GM21367 (cell line): Measurements from ENCODE around the gene RAB31.

ENCODE experiments used
- ATAC-seq: cut with Tn5 transposase; IDR thresholded peaks from one replicate; pipeline ENCODE4 v1.9.1; 2021; ENCODE audit not compliant: unreplicated experiment

Gene RAB31

DNA sequence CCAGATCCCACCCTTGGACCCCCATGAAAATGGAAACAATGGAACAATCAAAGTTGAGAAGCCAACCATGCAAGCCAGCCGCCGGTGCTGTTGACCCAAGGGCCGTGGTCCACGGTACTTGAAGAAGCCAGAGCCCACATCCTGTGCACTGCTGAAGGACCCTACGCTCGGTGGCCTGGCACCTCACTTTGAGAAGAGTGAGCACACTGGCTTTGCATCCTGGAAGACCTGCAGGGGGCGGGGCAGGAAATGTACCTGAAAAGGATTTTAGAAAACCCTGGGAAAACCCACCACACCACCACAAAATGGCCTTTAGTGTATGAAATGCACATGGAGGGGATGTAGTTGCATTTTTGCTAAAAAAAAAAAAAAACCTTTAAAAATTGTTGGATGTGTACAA is 151.1 kb downstream of the RAB31 start:
- ATAC-seq = no peak

DNA sequence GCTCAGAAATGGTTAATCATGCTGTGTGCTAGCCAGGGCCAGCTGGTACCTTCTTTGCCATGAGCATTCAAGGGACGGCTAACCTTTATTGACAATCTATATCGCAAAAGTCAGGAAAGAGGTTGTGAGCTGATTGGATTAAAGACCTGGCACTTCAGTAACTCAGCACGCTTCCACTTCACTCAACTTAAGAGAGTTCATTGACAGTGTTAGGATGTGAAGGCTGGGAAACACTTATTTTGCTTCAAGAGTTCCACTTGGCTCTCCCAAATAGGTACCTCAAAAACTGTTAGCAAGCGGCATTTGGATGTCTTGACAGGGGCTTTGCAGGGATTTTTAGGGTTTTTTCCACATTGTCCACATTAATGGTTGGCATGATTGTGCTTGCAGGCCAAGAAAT is 152.6 kb downstream of the RAB31 start:
- ATAC-seq = no peak

DNA sequence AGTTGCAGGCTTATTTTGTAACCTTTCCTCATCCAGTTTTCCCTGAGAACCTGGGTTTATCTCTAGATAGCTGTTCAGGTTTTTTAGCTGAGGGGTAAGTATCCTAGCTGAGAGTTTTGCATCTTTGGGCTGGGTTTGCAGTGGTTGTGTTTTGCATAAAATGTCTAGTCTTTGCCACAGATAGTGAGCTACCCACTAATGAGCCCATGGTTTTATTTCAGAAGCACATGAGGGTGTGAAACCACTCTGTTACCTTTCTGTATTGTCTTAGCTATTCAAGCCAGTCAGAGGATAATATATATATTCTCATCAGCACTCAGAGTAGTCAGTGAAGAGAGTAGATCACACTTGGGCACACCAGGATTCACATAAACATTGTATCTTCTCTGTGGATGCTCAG is 153.1 kb downstream of the RAB31 start:
- ATAC-seq = peak; percentile 80

DNA sequence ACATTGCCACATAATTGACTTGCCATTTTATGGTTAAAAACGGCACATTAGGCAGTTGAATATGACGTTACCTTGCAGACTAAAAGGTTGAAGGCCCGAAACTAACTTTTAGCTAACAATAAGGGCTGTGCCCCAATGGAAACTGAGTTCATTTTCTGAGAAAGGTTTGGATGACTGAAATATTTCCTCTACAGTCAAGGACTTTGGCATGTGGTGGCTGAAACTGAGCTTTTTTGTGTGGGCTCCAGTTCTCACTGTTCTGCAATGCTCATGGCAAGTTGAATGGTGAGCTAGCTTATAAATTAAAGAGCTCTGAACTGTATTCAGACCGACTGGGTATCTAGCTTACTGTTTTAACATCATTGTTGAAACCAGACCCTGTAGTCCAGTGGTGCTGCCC is 153.8 kb downstream of the RAB31 start:
- no peak for ATAC-seq

DNA sequence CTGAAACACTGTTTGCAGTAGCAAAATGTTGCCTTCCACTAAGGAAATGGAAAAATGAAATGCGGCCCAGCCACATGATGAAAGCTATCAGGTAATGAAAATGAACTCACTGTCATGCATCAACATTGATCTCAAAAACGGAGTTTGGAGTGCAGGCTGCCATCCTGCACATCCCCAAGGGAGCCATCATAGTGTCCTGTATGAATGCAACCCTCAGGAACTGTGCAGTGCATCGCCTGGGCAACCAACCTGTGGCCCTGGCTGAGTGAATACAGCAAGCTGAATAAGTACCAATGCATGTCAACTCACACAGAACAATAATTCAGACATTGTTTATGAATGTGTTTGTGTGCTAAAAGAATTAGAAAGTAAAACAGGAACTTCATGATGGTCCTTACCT is 154.6 kb downstream of the RAB31 start:
- no peak for ATAC-seq

DNA sequence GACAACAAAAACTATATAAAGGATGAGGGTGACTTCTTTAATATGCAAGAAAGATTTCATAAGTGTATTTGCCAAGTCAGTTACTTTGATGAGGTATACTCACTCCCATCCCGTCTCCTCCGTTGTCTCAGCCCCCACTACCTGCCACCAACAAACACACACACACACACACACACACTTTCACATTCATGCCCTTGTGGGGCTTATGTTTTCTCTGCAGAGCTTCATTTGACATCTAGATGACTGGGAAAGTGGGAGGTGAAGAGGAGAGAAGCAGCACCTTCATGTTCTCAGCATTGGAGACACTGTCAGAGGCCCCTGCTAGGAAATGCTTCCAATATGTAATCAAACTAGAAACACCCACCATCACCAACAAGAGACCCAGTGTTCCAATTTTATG is 155.2 kb downstream of the RAB31 start:
- no peak for ATAC-seq

DNA sequence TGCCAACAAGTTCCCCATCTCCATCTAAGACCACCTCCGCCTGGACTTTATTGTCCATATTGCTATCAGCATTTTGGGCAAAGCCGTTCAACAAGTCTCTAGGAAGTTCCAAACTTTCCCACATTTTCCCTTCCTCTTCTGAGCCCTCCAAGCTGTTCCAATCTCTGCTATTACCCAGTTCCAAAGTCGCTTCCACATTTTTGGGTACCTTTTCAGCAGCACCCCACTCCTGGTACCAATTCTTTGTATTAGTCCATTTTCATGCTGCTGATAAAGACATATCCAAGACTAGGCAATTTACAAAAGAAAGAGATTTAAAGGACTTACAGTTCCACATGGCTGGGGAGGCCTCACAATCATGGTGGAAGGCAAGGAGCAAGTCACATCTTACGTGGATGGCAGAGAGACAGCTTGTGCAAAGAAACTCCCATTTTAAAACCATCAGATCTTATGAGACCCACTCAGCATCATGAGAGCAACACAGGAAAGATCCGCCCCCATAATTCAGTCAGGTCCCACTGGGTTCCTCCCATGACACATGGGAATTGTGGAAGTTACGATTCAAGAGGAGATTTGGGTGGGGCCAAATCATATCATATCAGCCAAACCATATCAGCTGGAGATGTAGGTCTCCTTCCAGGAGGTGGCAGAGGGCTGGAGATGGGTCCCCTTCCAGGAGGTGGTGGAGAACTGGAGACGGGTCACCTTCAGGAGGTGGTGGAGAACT is 157.8 kb downstream of the RAB31 start:
- ATAC-seq = no peak

DNA sequence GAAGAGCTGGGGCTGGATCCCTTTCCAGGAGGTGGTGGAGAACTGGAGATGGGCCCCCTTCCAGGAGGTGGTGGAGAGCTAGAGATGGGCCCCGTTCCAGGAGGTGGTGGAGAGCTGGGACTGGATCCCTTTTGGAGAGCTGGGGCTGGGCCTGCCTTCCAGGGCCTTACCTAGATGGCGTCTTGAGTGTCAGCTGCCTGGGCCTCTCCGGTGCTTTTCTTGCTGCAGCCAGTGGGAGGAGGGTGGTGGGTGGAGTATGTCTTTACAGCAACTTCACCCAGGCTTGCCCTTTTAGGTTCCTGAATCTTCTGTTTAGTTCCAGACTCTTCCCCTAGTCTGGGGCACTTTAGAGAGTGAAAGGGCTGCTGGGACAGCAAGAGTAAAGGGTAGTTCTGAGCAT is 158.5 kb downstream of the RAB31 start:
- no peak for ATAC-seq

DNA sequence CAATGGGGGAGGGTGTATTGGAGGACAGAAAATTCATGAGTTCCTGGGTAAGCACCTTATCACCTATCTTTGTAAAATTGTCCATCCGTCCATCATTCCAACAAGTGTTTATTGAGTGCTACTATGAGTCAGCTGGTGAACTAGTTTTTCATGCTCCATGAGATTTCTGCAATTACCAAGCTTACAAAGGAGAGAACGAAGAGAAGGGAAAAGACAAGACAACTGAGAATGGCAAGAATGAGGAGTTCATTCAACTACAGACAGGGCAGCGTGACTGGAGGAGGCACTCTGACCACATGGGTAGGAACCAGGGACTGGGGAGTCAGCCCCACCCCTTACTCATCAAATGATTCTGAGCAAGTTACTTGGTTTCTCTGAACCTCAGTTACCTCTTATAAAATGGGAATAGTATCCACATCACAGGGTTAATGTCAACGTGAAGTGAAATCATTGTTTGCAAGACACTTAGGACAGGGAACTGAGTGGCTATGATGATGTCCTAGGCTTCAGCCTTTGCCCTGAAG is 159.0 kb downstream of the RAB31 start:
- ATAC-seq = no peak

DNA sequence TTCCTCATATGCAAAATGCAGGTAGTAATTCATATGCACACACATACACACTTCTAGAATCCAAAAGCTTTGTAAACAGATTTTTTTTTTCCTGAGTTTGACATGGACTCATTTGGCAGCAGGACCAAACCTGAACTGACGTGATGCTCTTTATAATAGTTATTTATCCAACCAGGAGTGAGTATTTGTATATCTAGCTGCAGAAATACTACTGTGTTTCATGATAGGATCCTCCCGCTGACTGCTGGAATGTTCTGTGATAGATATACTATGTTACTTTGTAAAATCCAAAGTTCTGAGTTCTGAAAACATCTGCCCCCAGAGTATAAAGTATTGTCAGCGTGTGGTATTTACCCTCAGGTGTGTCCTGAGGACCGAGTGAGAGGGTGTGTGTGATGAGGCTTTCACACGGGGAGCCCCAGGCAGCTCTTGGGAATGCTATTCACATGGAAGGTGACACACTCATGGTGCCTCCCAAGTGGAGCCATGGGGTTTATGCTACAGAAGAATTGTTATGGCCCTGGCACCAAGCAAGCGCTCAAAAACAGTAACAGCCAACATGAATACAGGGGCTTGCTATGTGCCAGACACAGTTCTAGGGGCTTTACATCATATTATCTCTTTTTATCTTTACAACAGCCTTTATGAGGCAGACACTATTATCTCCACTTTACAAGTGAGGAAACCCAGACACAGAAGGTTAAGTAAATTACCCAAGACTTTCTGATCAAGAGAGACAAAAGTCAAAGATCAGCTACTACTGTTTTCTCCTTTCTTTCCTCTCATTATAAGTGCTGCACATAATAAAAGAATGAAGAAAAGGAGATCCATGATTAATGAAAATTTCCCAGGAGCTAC is 161.0 kb downstream of the RAB31 start:
- no peak for ATAC-seq

DNA sequence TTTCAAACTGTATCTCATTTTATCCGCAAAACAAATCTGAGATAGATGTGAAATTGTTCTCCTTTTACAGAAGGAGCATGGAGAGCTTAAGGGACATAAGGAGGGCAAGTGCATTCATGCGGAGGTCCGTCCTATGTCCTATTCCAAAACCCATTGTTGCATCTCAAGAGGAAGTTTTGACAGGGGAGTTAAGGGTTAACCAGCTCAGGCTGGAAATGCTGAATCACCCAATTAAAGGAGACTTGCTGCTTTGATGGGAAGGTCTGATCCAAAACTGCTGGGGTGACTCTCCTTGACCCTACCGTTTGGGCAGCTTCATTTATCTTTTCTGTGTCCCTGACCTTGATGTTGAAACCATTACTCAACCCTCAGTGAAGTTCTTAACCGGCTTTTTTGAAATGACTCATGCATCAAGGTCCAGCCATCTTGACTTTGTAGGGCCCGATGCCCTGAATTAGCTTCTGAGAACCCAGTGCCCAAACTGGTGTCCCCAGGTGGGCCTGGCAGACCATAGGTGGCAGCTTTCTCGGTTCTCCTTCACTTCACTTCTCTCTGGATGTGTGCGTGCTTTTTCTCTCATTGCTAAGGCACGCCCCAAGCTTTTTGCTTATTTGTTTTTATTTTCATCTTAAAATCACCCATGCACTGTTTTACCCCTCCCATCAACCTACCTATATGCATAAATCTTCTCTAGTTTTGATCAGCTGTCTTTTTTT is 161.8 kb downstream of the RAB31 start:
- ATAC-seq = no peak

DNA sequence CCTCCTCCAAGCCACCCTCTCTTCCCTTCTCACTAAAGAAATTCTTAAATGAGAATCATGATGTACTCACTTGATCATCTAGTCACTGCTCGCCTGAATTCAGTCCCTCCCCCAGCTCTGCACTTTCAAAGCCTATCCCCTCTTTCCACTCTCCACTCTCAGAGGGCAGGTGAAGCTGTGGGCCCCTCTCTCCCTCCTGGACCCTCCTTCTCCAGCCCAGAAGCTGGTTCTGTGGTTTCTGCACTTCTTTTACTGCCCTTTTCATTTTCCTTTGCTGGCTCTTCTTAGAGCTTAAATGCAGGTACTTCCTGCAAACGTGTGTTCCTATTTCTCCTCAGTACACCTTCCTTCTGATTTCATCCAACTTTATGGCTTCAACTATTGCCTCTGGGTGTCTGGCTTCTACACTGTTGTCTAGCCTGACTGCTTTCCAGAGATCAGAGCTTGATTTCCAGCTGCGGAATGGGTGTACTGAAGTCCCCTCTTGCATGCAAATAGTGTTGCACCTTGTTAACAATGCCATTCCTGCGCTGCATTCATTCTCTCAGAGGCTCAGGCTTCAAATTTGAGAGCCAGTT is 162.4 kb downstream of the RAB31 start:
- ATAC-seq = no peak

DNA sequence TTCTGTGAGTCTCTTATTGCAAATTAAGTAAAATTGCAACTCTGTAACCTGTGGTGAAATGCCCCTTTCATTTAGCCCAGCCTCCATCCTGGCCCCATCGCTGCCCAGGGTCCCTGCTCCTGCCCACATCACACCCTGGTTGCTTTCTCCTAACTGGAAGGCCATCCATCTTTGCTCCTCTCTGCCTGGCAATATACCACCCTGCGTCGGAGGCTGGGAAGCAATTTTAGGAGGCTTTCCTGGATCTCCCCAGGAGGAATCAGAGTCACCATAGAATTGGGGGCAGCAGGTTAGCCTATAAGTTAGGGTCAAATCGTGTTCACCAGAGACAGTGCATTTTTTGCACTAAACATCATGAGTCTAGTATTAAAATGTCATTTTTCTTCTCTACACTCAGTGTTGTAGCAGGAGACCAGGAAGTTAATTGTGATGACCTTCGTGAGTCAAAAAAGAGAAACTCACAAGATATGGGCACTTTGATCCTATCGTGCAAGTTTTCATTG is 163.2 kb downstream of the RAB31 start:
- ATAC-seq = no peak

DNA sequence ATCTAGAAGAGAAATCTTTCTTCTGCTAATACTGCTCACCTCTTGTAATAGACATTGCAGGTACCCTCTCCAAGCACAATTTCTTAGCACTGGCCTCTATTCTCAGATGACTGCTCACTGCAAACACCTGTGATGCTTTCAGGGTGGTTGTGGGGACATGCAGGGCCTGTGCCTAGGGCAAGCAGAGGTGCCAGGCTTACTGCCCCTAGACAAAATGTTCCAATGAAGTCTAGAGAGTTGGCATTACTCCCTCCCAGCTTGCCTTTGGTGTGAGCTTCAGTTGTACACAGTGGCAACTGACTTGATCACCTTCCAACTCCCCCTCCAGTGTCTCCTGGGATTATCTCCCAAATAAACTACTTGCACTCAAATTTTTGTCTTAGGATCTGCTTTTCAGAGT is 164.7 kb downstream of the RAB31 start:
- no peak for ATAC-seq

DNA sequence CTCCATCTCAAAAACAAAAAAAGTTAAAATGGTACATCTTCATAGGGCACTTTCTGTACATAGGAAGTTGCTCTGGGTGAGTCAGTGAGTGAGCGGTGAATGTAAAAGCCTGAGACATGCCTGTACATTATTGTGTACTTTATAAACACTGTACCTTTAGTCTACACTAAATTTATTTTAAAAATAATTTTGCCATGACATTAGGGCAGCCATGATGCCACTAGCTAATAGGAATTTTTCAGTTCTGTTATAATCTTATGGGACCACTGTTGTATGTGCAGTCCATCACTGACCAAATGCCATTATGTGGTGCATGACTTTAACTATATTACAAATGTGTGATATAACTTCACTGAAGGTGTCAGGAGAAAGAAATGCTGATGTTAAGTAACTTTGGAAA is 166.6 kb downstream of the RAB31 start:
- ATAC-seq = no peak

DNA sequence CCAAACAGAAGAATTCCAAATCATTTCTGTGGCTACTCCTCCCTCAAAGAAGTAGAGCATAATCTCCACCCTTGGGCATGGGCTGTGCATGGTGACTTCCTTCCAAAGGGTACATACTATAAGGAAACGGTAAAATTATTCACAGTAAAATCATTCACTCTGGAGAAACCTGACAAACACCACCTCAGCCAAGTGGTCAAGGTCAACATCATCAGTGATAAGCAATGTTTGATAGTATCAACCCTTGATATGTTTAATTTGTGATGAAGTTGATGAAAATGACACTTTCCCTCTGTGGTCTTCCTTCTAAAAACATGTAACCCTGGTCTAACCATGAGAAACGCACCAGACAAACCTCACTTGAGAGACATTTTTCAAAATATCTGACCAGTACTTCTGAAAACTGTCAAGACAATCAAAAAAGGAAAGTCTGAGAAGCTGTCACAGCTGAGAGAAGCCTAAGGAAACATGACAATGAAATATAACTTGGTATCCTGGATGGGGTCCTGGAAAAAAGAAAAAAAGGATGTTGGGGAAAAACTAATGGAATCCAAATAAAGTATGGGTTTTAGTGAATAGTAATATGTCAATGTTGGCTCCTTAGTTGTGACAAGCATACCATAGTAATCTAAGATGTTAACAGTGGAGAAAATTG is 168.2 kb downstream of the RAB31 start:
- ATAC-seq = no peak

DNA sequence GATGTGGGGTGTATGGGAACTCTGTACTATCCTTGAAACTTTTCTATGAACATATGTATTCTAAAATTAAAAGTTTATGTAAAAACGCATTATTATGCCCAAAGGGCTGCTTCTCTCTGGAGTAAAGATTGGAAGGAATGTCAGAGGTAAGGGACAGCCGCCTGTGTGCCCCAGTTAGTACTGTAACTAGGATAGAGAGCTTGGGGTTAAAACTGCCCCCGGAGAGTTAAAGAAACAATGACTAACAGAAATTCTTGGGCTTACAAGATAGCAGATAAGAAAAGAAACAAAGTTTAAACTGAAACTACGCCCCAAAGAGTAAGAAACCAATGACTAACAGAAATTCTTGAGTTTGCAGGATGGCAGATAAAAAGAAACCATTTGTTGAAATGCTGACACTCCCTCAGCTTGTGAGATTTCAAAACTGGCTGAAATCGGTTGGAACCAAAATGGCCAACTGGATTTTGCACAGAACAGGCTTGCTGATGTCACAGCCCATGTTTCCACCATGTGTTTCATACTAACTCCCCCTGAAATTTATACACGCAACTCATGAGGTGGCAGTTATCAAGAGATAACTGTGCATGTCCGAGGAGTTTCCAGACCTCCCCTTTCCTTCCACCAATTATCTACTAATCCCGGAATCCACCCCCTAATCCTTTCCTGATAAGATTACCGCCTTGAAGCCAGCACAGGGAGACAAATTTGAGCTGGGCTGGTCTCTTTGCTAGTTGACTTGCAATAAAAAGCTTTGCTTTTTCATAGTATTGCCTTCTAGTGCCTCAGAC is 169.0 kb downstream of the RAB31 start:
- no peak for ATAC-seq

DNA sequence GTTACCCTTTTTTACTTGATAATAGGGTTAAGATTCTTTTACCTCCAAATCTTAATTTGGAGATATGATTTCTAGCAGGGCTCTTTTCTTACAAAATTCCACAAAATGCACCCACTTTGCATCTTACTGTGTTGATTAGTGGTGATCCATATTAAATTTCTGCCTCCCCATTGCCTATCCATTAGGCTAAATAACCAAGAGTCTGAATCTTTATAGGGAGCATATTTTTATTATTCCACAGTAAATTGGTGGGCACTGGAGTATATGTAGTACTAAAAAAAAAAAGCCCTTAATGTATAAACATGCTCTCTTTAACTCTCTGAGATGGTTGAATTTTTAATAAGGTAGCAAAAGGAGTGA is 169.5 kb downstream of the RAB31 start:
- no peak for ATAC-seq

DNA sequence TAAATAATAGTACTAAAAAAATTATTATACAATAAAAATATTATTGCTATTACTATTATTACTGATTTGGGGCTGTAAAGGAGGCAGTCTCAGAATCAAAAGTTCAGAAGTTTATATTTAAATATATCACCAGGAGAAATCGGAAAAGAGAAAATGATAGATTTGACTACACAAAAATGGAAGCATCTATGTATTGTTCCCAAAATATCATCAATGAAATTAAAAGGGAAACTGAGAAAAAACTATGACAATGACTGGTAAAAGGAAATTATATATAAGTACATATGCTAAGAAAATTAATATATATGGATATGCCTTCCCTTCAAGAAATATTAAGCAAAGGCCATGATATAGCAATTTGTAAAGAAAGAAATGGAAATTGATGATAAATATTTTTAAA is 170.0 kb downstream of the RAB31 start:
- no peak for ATAC-seq

DNA sequence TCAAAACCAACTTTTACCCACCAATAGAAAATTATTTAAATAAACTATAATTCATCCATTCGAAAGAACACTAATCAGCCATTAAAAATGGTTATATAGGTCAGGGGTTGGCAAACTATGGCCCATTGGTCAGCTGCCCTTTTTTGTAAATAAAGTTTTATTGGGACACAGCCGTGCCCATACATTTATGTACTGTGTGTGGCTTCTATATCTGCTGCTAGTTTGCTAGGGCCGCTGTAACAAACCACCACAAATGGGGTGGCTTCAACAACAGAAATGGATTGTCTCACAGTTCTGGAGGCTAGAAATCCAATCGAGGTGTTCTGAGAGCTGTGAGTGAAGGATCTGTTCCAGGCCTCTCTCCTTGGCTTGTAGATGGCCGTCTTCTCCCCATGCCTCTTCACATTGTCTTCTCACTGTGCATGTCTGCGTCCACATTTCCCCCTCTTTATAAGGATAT is 170.7 kb downstream of the RAB31 start:
- no peak for ATAC-seq
